ENCODE data around the gene AFAP1. TPM values are rescaled to one million over a fixed set of nuclear protein-coding genes. Genes with fewer than 3 reads are reported as not detected.
A peak's percentile ranks its signal among the peaks of the same experiment; 100 is the strongest.

The AFAP1 gene
- polyA plus RNA-seq, 1 experiment, result 48.5 TPM

DNA sequence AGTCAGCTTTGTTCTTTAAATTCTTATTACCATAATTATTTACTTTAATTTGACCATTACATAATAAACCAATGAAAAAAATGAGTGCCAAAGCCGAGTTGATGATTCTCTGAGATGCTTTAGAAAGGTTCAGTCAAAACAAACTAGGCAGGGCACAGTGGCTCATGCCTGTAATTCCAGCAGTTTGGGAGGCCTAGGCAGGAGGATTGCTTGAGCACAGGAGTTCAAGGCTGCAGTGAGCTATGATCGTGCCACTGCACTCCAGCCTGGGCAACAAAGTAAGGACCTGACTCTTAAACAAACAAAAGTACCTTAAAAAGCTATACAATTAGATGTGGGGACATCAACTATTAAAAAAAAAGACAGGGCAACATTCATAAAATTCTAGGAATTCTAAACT is 75.0 kb downstream of the AFAP1 start:
- peaks cover 6% of the 10 kb centered on the region for H3K36me3 ChIP-seq (ENCODE audit: control insufficient read depth, insufficient read depth, low read length)
- ChIA-PET POLR2A (no interaction called here), CTCF (no interaction called here)
- H3K27me3 ChIP-seq (ENCODE audit: control insufficient read depth, insufficient read depth, low read length), result no peaks in the 10 kb centered on the region
- DNase-seq (ENCODE audit: low read depth), result no peak
- TF ChIP-seq, protein P1, sequence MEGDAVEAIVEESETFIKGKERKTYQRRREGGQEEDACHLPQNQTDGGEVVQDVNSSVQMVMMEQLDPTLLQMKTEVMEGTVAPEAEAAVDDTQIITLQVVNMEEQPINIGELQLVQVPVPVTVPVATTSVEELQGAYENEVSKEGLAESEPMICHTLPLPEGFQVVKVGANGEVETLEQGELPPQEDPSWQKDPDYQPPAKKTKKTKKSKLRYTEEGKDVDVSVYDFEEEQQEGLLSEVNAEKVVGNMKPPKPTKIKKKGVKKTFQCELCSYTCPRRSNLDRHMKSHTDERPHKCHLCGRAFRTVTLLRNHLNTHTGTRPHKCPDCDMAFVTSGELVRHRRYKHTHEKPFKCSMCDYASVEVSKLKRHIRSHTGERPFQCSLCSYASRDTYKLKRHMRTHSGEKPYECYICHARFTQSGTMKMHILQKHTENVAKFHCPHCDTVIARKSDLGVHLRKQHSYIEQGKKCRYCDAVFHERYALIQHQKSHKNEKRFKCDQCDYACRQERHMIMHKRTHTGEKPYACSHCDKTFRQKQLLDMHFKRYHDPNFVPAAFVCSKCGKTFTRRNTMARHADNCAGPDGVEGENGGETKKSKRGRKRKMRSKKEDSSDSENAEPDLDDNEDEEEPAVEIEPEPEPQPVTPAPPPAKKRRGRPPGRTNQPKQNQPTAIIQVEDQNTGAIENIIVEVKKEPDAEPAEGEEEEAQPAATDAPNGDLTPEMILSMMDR (IDR thresholded peaks at IDR 0.05; ENCODE audit: insufficient read depth, low read depth, low read length), result no peak
- no peak overlapping the region for H3K4me3 ChIP-seq (ENCODE audit: low read depth, low read length)

- CTCF ChIA-PET, result no interaction called here
- DNase-seq (ENCODE audit: low read depth), result no peak
- H3K36me3 ChIP-seq (ENCODE audit: control insufficient read depth, insufficient read depth, low read length), result peaks cover 6% of the 10 kb centered on the region
Observed at GRCh38 chr4:7863911-7864681, 75.6 kb downstream of the AFAP1 start.

GRCh38 chr4:7862561-7863192 is 77.0 kb downstream of the AFAP1 start:
- TF ChIP-seq, protein P1 (IDR thresholded peaks at IDR 0.05; ENCODE audit: insufficient read depth, low read depth, low read length), result no peak
- no peak overlapping the region for H3K4me3 ChIP-seq (ENCODE audit: low read depth, low read length)
- H3K27me3 ChIP-seq (ENCODE audit: control insufficient read depth, insufficient read depth, low read length), result no peaks in the 10 kb centered on the region
- H3K36me3 ChIP-seq (ENCODE audit: control insufficient read depth, insufficient read depth, low read length), result peaks cover 5% of the 10 kb centered on the region
- DNase-seq (ENCODE audit: low read depth), result no peak
- POLR2A ChIA-PET, result no interaction called here
- CTCF ChIA-PET, result no interaction called here

More at GRCh38 chr4:7863911-7864681, 75.6 kb downstream of the AFAP1 start:
- Histone ChIP-seq H3K27me3 (ENCODE audit: control insufficient read depth, insufficient read depth, low read length) (no peaks in the 10 kb centered on the region), H3K4me3 (ENCODE audit: low read depth, low read length) (no peak overlapping the region)
- TF ChIP-seq, protein P1 (IDR thresholded peaks at IDR 0.05; ENCODE audit: insufficient read depth, low read depth, low read length), result no peak
- POLR2A ChIA-PET, result no interaction called here

GRCh38 chr4:7861440-7861881 is 78.2 kb downstream of the AFAP1 start:
- DNase-seq (ENCODE audit: low read depth), result peak; percentile 96
- ChIA-PET POLR2A (no interaction called here), CTCF (interaction anchor here (1.0 to 1.2 kb wide), 3 partner anchors 9 to 58 kb away, joined by 3 to 4 read pairs (median 3); no protein-coding TSS in a partner anchor)
- TF ChIP-seq, protein P1 (IDR thresholded peaks at IDR 0.05; ENCODE audit: insufficient read depth, low read depth, low read length), result 0 out of 2 replicates have a peak, but pooled peaks have one; percentile 17
- no peaks in the 10 kb centered on the region for H3K27me3 ChIP-seq (ENCODE audit: control insufficient read depth, insufficient read depth, low read length)
- H3K36me3 ChIP-seq (ENCODE audit: control insufficient read depth, insufficient read depth, low read length), result peaks cover 2% of the 10 kb centered on the region
- no peak overlapping the region for H3K4me3 ChIP-seq (ENCODE audit: low read depth, low read length)

DNA sequence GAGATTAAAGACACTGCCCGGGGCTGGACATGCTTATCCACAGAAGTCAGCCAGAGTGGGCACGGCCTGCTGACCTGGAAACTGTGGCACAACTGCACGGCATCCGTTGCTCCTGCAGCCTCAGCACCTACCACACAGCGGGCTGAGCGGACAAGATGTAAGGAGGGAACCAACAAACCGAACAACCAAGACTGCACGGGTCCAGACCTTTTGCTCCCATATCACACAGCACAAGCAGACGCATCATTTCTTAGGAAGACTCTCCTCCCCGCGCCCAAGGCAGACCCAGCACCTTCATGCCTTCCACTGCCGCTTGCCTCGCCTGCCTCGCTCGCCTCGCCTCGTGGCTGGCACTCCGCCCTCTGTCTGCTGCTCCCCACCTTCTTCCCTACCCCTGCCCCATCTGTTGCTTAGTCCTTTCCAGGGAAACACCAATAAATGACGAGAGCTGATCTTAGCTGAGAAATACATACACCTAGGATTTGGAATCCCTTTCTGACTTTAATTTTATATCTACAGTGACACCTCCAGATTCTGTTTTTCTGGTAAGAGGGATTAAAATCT is 79.0 kb downstream of the AFAP1 start:
- no peak for DNase-seq (ENCODE audit: low read depth)
- H3K4me3 ChIP-seq (ENCODE audit: low read depth, low read length), result no peak overlapping the region
- POLR2A ChIA-PET, result no interaction called here
- CTCF ChIA-PET, result interaction anchor here (1.0 to 1.1 kb wide), 2 partner anchors 9 to 16 kb away, joined by 3 read pairs; no protein-coding TSS in a partner anchor
- TF ChIP-seq, protein P1 (IDR thresholded peaks at IDR 0.05; ENCODE audit: insufficient read depth, low read depth, low read length), result no peak
- no peaks in the 10 kb centered on the region for H3K27me3 ChIP-seq (ENCODE audit: control insufficient read depth, insufficient read depth, low read length)
- peaks cover under 1% of the 10 kb centered on the region for H3K36me3 ChIP-seq (ENCODE audit: control insufficient read depth, insufficient read depth, low read length)

Measured in BJ (cell line).